Measurements from ENCODE around the gene TSPAN18.

Gene TSPAN18

GRCh38 chr11:44759743-44760476 lies 33.1 kb downstream of the TSPAN18 start:
- no peak for DNase-seq

DNA sequence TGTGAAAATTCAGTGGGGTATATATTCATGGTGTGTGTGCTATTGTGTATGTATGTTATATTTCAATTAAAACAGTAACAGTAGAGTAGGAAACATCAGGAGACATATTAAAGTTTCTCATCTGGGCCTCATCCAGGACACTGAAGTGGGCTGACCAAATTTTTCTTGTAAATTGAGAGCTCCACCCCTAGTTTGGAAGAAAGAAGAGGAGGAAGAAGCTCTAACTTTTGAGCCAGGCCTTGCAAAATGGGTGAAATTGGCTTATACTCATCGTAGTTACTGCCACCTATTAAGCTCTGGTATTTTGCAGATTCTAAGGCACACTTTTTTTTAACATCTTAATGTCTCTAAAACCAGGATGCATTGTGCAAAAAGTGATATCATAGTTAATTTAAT lies 33.7 kb downstream of the TSPAN18 start:
- DNase-seq = no peak

GRCh38 chr11:44760917-44761550 lies 34.3 kb downstream of the TSPAN18 start:
- no peak for DNase-seq

- DNase-seq = no peak
Measured at GRCh38 chr11:44761551-44761961, 34.8 kb downstream of the TSPAN18 start.

- no peak for DNase-seq
Measured at GRCh38 chr11:44763121-44763820, 36.5 kb downstream of the TSPAN18 start.

GRCh38 chr11:44764583-44764982 lies 37.8 kb downstream of the TSPAN18 start:
- no peak for DNase-seq

DNA sequence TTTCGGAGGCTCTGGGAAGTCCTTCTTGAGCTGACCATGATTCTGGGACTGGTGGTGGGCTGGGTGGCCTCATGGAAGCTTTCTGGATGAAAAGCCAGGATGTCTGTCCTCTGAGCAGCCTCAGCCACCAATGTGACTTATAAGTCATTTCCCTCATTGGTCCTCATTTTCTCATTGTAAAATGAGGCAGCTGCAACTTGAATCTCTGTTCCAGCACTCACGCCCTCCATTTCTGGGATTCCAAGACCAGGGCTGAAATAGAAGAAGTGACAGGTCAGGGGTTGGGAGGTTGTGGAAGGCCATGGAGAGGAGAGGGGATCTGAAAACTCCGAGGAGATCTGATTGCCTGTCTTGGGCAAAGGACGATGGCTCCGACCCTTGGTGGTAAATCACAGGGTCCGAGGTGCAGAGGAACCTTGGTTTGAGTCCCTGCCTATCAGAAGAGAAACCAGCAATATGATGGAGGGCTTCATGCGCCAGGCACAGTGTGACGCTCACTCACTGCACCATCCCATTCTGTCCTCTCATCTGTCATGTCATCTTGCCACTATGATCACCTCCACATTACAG lies 38.3 kb downstream of the TSPAN18 start:
- no peak for DNase-seq

DNA sequence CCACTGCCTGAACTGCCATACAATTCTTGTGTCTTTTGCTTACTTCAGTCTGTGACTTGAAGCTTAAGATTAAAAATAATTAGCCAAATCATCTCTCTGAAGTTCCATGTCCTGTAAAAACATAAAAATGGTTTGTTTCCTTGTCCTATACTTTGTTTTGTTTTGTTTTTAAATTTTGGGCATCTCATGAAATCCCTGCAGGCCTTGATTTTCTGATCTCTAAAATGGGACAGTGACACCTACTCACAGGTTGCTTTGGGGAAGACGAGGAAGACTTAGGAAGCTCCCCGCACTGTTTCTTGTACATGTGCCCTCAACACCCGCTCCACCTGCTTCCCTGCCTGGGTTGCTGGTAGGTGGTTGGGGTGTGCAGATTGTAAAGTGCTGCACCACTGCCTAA lies 38.9 kb downstream of the TSPAN18 start:
- no peak for DNase-seq

GRCh38 chr11:44766112-44766971 lies 39.6 kb downstream of the TSPAN18 start:
- no peak for DNase-seq

DNA sequence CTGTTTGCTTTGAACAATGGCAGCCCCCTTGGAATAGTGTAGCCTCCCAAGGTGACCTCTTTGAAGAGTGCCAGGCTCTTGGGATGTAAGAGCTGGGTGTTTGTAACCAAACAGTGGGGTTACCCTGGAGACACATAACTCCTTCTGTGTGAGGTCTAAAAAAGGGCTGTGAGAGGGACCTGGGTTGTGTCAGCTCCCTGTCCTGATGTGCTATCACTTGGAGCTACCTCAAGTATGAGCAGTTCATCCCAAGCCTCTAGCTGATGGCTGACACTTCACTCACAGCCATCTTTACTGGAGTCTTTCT lies 40.2 kb downstream of the TSPAN18 start:
- no peak for DNase-seq

GRCh38 chr11:44767421-44767820 lies 40.7 kb downstream of the TSPAN18 start:
- DNase-seq = no peak

DNA sequence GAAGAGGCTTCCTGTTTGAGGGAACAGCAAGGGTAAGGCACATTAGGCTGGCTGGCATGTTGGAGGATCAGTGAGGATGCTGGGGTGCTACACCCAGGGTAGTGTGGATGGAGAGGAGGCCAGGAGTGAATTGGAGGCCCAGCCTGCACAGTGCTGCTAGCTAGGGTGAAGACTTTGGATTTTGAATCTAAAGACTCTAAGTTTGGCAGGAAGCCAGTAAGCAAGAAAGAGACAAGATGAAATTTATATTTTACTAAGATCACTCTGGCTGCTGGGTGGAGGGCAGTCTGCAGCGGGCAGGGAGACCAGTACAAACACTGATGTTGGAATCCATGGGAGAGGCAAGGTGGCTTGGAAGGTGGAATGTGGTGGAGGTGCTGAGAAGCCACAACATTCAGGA lies 43.6 kb downstream of the TSPAN18 start:
- DNase-seq = no peak

GRCh38 chr11:44771252-44771734 lies 44.5 kb downstream of the TSPAN18 start:
- no peak for DNase-seq

GRCh38 chr11:44771841-44772240 lies 45.1 kb downstream of the TSPAN18 start:
- no peak for DNase-seq

DNA sequence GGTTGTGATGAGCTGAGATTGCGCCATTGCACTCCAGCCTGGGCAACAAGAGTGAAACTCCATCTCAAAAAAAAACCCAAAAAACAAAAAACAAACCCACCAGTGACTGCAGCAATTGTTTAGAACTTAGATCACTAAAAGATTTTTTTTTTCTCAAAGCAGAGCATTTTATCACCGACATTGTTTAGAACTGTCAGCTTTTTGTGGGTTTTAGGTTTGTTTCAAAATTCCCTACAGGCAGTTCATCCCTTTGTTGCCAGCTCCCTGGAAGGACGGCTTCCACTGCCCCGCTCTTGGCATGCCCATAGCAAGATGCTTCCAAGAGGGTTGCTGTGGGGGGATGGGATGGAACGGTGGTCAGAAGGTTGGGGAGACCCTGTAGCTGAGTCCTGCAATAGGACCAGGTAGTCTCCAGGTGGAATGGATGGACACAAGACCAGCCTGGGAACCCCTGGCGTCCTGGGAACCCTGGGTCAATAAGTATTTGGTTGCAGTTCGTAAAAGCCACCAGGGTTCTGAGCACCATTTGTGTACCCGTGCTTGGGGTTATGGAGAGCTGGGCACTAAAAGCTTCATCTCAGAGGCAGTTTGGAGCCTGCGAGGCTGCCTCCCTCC lies 46.7 kb downstream of the TSPAN18 start:
- DNase-seq = no peak

- DNase-seq = no peak
Measured at GRCh38 chr11:44774108-44774507, 47.3 kb downstream of the TSPAN18 start.

DNA sequence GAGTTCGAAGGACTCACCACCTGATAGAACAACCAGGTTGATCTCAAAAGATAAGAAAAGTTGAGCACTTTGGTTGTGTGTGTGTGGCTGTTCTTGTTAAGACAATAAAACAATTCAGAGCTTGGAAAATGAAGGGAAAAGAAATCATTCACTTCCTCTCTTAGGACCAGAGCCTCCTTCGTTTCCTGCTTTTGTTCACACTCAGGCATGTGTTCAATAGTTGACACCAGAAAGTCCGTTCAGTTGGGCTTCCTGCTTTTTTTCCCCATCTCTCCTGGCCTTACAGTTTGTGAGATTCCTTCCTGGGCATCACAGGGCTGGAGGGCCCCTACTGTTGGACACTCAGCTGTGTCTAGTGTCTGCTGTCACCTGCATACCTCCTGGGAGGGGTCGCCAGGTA lies 48.0 kb downstream of the TSPAN18 start:
- no peak for DNase-seq

- DNase-seq = peak in 2 of 56 donors; percentile 4 to 45
Measured at GRCh38 chr11:44775366-44775984, 48.7 kb downstream of the TSPAN18 start.

DNA sequence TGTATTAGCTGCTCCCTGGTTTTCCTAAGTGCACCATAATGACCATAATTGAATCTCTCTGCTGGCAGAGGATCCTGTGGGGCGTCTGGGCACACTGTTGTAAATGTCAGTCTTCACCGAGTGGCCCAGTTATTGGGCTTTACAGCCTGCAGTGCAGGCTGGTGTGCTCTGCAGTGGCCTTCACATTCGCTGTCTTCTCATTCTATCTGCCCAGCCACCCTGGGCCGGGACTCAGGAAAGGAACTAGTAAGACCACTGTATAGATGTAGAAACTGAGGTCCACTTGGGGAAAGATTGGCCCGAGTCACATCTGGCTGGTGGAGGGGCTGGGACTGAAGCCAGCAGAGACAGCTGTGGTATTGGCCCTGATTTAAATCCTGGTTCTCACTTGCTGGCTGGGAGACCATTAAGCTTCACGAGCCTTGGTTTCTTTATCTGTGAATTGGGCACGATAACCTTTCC lies 49.3 kb downstream of the TSPAN18 start:
- DNase-seq = no peak

- no peak for DNase-seq
Measured at GRCh38 chr11:44776551-44777208, 49.9 kb downstream of the TSPAN18 start.
